ENCODE data around the gene IFT122.
"Not testable (repeated sequence)": the region's sequence is repeated elsewhere in the genome, so short reads cannot be mapped to it uniquely, and the experiment has no call there.

IFT122 gene

DNA sequence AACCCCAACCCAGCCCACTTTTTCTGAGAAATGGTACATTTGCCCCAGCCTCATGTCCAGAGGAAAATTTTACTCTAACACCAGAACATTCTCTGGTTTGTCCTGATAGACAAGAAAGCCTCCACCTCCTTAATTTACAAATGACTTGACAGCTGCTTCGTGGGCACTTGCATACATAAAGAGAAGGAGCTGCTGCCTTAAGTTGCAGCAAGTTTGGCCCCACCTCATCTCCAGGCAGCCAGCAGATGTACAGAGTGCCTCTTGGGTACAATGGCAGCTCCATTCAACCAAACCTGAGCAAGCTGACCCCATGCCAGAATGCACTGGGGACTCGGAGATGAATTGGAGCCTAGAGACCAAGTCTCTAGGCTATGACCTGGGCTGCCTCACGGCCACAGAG lies 96.8 kb downstream of the IFT122 start:
- DNase-seq (ENCODE audit: low spot score): no peak

DNA sequence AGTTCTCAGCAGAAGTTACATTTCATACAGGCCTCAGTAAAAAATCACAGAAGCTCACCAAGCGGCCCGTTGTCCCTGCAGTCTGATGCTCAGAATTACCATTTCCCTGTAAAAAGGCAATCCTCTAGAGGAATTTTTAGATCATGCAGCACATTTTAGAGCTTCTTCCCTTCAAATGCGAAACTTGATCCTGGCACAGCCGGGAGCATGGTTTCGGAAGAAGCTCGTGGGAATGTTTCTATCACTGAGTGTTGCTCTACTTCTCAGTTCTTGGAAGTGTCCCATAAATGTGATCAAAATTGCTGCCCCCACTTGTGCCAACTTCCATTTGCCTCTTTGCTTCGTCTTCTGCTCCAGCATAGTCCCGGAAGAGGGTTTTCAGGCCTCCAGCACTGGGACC lies 99.2 kb downstream of the IFT122 start:
- no peak for DNase-seq (ENCODE audit: low spot score)

DNA sequence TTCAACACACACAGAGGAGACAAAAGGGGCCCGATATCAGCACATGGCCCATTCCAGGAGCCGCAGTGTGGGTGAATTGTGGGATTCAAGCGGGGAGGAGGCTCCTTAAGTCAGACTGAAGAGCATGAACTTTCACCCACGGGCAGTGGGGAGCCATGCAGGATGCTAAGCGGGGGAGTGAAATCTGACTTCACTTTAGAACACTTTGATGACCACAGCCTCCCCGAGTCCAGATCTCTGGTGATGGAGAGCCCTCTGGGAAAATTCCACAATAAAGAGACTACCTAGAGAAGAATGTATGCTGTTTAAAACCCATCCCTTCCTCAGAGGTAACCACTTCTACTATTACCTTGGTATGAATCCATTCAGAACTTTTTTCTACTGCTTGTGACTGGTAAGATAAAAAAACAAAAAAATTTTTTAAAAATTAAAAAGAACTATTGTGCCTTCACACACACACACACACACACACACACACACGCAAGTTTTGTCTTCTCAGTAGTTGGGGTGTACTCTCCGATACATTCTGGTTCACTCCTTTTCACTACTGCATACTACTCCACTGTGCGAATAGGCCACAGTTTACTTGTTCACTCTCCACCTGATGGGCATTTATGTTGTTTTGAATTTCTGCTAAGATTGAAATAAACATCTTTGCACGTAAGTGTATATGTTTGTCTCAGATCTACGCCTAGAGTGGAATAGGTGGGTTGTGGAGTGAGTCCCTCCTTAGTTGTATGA lies 100.9 kb downstream of the IFT122 start:
- DNase-seq (ENCODE audit: low spot score): no peak

- no peak for DNase-seq (ENCODE audit: low spot score)
These were observed 102.7 kb downstream of the IFT122 start for GRCh38 chr3:129542747-129543146.

GRCh38 chr3:129543156-129543790 lies 103.2 kb downstream of the IFT122 start, which contains the start of gene H1-8:
TSS of gene H1-8 (plus strand) at chr3:129543175. CDS start at chr3:129543219, 44 bp downstream.
- DNase-seq (ENCODE audit: low spot score): no peak

DNA sequence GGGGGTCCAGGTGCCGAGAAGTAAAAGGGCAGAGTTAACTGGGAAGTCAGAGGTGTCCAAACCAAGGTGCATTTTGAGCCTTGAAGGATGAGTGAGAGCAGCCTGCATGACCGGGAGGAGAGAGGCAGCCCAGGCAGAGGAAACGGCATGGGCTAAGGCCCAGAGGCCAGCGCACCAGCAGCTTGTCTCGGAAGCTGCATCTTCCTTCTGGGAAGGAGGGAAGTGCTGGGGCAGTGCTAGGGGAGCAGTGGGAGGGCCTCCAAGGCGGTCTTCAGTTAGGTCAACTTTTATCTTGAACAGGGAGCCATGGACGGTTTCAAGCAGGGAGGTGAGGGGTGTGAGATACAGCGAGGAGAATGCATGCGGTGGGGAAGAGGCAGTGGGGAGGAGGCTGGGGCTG lies 104.0 kb downstream of the IFT122 start:
- no peak for DNase-seq (ENCODE audit: low spot score)

DNA sequence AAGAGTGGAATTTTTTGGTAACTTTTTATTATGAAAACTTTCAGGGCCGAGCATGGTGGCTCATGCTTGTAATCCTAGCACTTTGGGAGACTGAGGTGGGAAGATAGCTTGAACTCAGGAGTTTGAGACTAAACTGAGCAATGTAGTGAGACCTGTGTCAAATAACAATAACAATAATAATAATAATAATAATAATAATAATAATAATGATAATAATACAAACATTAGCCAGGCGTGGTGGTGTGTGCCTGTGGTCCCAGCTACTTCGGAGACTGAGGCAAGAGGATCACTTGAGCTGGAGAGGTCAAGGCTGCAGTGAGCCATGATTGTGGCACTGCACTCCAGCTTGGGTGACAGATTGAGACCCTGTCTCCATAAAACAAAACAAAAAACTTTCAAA lies 105.9 kb downstream of the IFT122 start:
- not testable (repeated sequence) for DNase-seq (ENCODE audit: low spot score)

DNA sequence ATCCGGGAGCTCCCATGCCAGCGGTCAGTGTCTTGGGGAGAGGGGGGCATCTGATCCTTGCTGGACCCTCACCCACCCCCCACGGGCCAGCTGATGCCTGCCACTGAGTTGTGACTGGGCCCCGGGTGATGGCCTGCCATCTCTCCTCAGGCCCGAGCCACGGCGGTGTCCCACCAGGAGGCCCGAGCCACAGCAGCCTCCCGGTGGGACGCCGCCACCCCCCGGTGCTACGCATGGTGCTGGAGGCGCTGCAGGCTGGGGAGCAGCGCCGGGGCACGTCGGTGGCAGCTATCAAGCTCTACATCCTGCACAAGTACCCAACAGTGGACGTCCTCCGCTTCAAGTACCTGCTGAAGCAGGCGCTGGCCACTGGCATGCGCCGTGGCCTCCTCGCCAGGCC lies 107.2 kb downstream of the IFT122 start:
- DNase-seq (ENCODE audit: low spot score): no peak

DNA sequence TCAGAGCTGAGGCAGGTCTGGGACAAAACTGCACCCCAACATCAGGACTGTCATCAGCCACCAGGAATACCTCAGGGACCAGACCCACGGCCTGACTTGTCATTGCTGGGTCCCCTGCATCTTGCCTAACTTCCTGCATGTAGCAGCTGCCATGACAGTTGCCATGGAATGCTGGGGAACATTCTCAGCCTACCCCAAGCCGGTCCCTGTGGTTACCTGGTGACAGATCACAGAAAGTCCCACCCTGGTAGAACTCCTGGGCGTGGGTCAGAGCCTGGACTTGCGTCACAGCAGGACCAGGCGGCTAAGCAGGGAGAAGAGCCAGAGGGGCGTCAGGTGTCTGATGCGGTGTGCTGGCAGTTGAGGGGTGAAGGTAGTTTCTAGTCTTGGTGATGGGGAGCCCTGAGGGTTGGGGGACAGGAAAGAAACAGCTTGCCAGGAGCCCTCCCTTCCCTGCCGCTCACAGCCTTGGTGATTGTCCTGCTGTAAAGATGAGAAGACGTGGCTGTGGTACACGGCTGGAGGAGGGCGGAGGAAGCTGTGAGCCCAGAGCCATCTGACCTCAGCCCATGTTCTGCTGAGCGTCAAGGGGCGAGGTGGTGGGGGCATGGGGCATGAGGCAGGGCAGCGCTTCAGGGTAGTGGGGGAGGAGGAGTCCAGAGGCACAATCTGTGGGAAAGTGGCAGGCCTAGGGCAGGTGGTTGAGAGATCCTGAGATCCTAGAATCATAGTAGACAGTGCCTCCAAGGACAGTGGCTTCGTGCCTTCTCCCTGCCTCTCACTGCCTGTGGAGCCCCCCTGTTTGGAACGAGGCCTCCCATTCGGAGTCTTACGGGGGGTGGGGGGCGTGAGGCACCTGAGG lies 108.3 kb downstream of the IFT122 start:
- DNase-seq (ENCODE audit: low spot score): no peak

- no peak for DNase-seq (ENCODE audit: low spot score)
These were observed 109.2 kb downstream of the IFT122 start for GRCh38 chr3:129549006-129549800.

DNA sequence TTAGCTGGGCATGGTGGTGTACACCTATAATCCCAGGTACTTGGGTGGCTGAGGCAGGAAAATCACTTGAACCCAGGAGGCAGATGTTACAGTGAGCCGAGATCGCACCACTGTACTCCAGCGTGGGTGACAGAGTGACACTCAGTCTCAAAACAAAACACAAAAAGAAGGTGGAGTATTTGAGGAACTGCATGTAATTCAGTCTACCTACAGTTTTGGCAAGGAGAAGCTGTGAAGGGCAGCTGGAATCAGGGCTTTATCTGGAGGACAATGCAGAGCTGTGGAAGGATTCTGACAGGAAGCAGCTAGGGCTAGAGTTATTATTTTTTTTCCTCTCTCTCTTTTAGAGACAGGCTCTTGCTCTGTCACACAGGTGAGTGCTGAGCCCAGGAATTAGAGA lies 109.8 kb downstream of the IFT122 start:
- no peak for DNase-seq (ENCODE audit: low spot score)

DNA sequence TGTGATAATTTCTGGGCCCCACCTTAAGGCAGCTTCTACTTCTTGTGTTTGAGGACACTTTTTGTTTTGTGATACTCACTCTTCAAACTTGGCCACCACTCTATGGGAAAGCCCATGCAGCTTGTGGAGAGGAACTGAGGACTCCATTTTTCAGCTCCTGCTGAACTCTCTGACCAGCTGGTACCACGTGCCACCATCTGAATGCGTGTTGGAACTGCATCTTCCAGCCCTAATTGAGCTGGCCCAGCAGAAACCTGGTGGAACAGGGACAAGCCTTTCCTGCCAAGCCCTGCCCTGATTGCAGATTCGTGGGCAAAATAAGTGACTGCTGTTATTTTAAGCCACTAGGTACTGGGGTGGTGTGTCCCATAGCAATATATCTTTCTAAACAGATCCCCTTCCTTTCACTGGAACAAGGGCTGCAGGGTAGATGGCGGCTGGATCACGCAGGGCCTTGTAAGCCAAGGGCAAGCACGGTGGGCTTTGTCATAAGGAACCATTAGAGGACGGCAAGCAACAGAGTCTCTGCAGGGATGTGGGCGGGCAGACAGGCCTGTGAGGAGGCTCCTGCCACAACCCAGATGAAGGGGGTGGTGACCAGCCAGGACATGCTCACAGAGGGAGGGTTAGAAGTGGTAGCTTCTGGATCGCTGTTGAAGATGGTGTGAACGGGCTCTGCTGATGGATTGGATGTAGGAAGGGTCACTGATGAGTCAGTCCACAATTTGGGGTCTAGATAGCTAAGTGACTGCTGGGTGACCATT lies 112.4 kb downstream of the IFT122 start:
- DNase-seq (ENCODE audit: low spot score): peak; percentile 42

GRCh38 chr3:129553171-129553570 lies 113.1 kb downstream of the IFT122 start:
- DNase-seq (ENCODE audit: low spot score): no peak

DNA sequence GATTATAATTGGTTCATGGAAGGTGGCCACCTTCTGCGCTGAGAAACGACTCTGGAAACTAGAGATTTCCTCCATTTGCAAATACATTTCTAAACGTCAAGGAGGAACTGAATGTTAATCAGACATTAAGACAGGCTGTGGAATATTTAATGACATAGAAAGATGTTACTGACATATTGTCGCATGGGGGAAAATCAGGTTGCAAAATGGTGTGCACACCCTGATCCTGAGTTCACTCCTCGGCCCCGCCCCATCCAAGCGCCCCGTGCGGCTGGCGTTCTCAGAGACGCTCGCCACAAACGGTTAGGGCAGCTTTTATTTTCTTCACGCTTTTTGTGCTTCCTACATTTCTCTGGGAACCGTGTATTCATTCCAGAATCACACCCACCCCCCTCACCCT lies 113.7 kb downstream of the IFT122 start:
- DNase-seq (ENCODE audit: low spot score): no peak

DNA sequence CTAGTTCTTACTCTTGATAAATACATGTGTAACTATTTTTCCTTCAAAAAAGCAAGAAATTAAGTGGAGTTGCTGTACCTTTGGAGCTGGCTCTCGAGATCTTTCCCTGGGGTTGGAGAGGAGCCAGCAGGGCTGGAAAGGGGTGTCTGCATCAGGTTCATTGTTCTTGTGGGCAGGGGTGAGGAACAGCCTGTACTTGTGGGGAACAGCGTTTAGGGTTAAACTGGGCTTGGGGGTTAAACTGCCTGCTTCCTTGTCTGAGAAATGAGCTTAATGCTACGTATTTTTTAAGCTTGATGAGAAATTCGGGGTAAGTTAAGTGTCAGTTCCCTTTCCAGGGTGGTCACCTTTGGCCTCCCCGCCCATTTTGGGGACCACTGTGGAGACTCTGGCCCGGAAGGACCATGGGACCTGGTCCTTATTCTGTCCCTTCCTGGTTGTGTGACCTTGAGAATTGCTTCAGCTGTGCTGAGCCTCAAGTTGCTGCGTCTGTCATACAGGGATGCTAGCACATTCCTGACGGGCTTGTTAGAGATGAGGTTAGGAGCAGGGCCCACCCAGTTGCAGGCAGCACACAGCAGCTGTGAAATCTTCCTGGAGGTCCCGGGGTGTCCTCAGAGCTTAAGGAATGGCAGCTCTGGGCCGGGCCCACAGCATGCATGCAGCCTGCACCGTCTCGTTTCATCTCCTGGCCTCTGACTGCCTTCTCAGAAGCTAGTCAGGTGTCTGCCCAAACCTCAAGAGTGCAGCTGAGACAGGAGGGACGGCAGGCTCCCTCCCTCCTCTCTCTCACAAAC lies 114.5 kb downstream of the IFT122 start:
- no peak for DNase-seq (ENCODE audit: low spot score)

GRCh38 chr3:129555153-129555550 lies 115.1 kb downstream of the IFT122 start:
- DNase-seq (ENCODE audit: low spot score): no peak

DNA sequence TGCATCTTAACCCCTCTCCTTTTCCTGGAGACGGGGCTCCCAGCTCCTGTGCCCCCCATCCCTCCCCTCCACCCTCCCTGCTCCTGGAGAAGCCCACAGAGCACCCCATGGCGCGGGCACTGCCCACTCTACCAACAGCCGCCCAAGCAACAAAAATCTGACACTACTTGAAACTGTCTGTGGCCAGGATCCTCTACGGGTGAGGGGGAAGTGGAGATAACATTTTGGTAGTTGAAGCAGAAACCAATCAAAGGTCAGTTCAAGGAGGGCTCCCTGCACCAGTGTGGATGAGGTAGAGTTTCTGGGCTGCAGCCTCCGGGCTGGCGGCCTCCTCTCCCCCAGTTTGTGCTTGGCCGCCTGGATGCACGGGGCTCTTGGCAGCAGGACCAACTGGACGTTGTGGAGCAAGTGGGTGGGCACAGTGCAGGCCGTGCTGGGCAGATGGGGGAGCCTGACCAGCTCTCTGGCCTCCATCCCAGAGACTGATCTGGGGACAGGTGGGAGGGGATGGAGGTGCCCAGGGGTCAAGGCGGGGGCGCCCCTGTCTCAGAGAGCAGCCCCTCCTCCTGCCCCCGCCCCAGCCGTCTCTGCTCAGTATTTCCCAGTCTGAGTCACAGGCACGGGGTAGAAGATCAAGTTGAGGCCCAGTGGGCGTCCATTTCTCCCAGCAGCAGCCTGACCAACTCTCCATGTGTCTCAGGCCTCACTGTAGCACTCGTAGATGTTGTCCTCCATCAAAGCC lies 115.8 kb downstream of the IFT122 start:
- no peak for DNase-seq (ENCODE audit: low spot score)

GRCh38 chr3:129556358-129556695 lies 116.3 kb downstream of the IFT122 start:
- no peak for DNase-seq (ENCODE audit: low spot score)

DNA sequence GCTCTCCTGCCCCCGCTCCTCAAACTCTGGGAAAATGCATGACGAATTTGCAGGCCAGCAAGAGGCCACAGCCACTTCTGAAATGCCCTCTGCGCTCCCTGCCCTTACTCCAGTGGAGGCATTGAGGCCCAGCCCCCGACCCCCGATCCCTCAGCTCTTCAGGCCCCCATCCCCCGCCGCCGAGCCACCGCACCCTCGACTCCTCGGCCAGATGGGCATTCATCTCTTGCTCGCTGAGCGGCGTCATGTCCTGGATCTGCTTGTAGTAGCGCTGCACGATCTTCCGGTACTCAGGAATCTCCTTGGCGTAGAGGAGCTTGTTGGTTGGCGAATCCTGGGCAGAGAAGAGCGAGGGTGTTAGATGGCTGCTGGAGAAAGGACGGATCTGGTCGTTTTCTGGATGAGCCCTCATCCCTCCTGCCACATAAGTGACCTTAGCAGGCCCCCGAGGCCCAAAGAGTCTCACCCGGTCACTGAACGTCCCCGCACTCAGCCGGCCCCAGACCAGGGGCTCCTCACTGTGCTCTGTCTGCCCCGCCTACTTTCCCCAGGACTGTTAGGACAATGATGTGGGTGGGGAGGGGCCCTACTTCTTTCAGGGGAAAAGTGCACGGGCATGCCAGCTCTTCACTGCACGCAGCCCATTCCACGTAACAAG lies 117.0 kb downstream of the IFT122 start:
- DNase-seq (ENCODE audit: low spot score): no peak

Data from pons (tissue), 1 donor.